ENCODE measurements around the gene PKN1.

The PKN1 gene

GRCh38 chr19:14406645-14407401, 26.3 kb upstream of the PKN1 start:
- DNase-seq: peak; percentile 46

- DNase-seq: peak; percentile 60
These were observed 25.3 kb upstream of the PKN1 start for GRCh38 chr19:14407605-14408484.

- peak; percentile 63 for DNase-seq
These were observed 24.5 kb upstream of the PKN1 start for GRCh38 chr19:14408491-14409145.

DNA sequence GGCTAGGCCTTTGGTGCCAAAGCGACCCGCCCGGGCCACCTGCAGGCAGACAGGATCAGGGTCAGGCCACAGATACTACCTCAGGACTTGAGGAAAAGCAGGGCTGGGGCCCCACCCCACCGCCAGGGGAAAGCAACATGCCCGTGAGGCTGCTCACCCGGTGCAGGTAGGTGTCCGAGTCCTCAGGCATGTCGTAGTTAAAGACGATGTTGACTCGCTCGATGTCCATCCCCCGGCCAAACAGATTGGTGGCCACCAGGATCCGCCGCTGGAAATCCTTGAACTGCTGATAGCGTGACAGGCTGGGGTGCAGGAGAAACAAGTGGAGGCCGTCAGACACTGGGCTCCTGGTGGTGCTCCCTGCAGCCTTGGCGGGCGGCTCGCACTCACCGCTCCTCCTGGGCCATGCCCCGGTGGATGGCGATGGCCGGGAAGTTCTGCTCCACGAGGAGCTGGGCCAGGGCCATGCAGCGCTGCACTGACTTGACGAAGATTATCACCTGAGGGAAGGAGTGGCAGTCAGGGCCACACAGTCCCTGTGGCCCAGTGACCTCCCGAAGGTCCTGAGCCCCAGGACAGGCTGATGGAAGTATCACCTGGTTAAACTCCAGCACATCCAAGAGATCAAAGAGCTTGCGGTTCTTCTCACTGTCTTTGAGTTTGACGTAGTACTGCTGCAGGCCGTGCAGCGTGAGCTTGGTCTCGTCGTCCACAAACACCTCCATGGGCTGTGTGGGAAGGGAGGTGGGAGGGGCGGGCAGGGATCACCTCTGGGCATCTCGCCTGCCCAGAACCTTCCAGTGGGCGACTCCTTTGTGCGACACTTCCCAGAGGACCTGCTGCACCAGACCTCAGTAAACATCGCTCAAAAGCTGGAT, 23.7 kb upstream of the PKN1 start:
- peak; percentile 73 for DNase-seq

DNA sequence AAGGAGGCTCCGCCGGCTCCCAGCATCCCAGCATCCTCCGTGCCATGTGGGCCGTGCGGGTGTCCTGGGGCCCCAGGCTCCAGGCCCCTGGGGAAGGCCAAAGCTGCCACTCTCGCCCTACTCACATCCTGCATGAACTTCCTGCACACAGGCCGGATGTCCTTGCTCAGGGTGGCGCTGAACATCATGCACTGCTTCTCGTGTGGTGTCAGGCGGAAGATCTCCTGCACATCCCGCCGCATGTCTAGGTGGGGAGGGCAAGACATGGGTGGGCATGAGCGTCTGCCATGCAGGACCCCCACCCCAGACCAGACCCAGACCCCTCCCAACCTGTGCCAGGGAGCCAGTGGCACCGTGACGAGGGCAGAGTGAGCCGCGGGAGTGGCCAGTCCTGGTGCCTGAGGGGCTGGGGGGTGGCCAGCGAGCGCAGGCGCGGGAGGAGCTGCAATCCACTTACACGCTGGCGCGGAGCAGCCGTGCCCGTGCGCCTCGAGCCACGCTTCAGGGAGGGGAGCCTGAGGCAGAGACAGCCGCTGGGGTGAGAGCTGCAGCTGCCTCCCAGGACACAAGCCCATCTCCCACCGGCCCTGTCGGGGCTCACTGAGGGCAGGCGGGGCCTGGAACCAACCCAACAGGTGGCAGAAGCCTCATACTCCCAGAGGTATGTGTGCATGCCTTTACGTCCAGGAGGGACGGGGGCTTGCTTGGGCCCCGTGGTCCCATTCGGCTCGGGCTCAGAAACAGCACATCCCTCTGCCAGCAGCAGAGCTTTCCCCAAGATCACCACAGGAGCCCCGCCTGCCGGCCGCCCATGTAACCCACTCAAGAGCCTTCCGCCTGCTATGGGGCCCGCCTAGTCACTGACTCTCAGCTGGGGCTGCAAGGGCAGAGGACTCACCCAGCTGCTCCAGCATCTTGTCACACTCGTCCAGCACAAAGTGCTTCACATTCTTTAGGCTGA, 22.7 kb upstream of the PKN1 start:
- DNase-seq: peak; percentile 79

GRCh38 chr19:14411161-14411937, 21.8 kb upstream of the PKN1 start:
- peak; percentile 50 for DNase-seq

GRCh38 chr19:14411938-14412245, 21.2 kb upstream of the PKN1 start:
- DNase-seq: peak; percentile 49

DNA sequence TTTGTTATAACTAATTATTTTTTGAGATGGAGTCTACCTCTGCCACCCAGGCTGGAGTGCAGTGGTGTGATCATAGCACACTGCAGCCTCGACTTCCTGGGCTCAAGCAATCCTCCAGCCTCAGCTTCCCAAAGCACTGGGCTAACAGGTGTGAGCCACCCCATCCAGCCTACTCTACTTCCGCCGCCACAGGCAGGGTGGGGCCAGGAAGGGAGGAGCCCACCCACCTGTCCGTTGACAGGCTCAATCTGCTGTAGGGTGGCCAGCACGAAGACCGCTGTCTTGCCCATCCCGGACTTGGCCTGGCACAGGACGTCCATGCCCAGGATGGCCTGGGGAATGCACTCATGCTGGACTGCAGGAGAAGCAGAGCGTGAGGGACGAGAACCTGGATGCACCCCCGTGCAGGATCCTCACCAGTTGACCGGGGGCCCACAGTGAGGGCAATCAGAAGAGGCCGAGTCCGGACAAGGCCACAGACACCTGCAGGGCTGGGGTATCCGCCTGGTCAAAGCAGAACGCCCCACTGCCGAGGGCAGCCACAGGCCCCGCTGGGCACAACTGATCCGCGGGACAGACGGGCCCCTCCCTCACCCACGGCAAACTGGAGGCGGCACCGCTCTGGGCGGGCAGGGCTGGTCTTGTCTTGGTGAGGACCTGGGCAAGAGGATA, 20.6 kb upstream of the PKN1 start:
- peak; percentile 49 for DNase-seq

DNA sequence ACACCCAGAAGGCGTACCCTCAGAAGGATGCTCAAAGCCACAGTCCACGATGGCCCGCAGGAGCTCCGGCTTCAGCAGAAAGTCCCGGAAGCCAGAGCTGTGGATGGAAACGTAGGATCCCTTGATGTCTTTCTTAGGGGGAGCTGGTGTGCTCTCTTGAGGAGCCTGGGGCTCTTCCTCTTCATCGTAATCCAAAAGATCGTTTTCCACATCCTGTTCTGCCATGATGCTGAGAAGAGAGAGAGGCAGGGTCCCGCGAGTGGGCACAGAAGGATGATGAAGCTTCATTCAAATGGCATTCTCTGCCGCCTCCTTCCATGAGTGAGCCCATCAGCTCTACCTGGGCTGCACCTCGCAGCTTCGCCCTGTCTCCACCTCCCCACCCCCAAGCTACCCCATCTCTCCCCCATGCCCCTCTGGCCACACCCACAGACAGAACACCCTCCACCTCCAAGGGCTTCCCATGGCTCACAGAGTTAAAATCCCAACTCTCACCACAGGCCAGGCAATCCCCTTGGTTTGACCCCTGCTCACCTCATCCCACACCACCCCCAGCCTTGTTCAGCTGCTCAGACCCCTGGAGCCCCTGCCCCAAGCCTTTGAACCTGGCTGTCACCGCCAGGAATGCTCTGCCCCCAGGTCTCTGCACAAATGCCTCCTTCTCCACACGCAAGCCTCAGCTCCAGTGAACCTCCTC, 20.0 kb upstream of the PKN1 start:
- DNase-seq: peak; percentile 57

DNA sequence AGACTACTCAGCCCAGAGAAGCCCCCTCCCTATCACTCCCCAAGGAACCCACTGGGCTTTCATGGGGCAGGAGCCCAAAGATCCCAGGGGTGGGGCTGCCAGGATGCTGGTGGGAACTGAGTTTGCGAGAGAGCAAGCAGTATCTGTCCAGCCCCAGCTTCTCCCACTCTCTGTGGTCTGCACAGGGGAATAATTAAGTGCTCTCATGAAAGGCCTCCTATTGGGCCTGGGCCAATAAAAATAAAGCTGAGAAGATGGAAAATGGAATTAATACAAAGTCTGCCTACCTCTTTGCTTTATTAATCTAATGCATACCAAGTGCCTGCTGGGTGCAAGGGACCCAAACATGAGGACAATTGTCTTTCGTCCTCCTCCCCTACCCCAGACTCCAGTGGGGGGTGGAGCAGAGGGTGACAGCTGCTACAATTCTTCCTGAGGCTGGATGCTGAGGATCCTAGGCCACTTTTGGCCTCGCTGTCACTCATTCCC, 19.4 kb upstream of the PKN1 start:
- peak; percentile 52 for DNase-seq

DNA sequence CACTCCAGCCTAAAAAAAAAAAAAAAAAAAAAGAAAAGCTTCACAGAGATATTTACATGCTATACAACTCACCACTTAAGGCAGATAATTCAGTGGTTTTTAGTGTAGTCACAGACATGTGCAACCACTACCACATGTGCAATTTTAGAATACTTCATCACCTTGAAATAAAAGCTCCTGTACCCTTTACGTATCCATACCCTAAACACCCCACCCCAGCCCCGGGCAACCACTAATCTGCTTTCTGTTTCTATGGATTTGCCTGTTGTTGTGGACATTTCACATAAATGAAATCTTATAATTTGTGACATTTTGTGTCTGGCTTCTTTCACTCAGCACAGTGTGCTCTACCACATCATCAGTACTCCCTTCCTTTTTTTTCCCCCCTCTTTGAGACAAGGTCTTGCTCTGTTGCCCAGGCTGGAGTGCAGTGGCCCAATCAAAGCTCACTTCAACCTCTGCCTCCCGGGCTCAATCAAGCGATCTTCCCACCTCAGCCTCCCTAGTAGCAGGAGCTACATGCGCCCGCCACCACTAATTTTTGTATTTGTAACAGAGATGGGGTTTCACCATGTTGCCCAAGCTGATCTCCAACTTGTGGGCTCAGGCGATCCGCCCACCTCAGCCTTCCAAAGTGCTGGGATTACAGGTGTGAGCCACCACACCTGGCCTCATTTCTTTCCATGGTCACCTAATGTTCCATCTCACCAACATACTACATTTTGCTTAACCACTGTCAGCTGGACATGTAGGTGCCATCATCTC, 18.0 kb upstream of the PKN1 start:
- DNase-seq: peak; percentile 50

DNA sequence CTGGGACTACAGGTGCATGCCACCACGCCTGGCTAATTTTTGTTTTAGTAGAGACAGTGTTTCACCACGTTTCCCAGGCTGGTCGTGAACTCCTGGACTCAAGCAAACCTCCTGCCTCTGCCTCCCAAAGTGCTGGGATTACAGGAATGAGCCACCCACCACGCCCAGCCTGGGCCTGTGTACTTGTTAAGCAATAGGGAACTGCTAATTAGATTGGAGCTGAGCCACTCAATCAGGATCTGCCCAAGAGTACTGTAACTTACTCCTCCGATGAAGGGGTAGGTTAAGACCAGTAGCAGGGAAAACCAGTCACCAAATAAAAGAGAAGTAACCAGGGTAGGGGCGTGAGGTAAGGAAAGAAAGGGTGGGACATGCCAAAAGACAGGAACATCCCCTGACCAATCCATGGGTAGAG, 16.3 kb upstream of the PKN1 start:
- peak; percentile 46 for DNase-seq

- no peak for DNase-seq
These were observed 14.3 kb upstream of the PKN1 start for GRCh38 chr19:14418856-14419105.

GRCh38 chr19:14419106-14419813, 13.8 kb upstream of the PKN1 start, which contains the start of gene DDX39A:
Gene DDX39A (minus strand): TSS chr19:14419341. CDS start chr19:14413220, 6,121 bp downstream.
- DNase-seq: peak; percentile 99

GRCh38 chr19:14425696-14426138, 7.4 kb upstream of the PKN1 start:
- no peak for DNase-seq

DNA sequence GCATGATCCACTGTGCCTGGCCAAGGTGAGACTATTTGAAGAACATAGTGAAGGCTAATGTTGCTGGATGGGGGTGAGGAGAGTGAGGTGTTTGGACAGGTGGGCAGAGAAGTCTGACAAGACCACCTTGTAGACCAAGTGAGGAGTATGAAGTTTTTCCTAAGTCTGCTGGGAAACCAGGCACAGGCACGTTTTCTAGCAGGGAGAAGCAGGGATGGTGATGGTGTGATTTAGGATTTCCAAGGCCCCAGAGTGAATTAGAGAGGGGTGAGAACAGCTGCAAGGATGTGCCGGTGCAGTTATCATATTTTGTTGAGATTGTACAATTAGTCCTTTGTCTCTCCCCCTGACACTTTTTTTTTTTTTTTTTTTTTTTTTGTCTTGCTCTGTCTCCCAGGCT, 5.6 kb upstream of the PKN1 start:
- no peak for DNase-seq

DNA sequence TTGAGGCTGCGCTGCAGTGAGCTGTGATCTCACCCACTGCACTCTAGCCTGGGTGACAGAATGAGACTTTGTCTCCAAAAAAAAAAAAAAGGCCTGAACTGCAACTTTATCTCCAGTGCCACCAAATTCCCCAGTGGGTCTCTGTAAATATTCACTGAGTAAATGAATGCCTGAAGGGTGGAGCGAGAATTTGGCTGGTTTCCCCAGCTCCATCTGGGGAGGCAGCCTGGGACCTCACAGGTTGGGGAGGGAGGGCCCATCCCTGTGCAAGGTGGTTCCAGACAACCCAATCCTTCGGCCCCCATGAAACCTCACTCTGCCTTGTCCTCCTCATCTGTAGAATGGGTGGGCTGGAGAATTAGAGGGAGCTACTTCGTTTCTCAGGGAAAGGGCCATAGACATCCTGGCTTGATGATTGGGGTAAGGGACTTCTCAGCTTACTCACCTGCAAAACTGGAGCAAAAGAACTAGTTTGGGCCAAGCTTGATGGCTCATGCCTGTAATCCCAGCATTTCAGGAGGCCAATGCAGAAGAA, 4.2 kb upstream of the PKN1 start:
- no peak for DNase-seq

- no peak for DNase-seq
These were observed 2.4 kb upstream of the PKN1 start for GRCh38 chr19:14430712-14431111.

Data from CD4-positive, alpha-beta T cell treated with Interleukin-12 subunit alpha and Interleukin-12 subunit beta, for 1 hour (primary cell).